22Rv1 (cell line): ENCODE measurements around the gene DYRK2.

Source experiments
- CTCF ChIP-seq: fragments of 450-650 bp; IDR thresholded peaks from 2 replicates; pipeline ENCODE4 v1.5.1; 2017; ENCODE audit warnings: mild to moderate bottlenecking
- ZFX ChIP-seq: fragments of 450-650 bp; IDR thresholded peaks from 2 replicates; pipeline ENCODE4 v1.6.1; 2017; ENCODE audit warnings: antibody characterized with exemption, borderline replicate concordance

GRCh38 chr12:67714648-67715047 is 66.1 kb downstream of the DYRK2 start:
- no peak for TF ChIP-seq CTCF
- TF ChIP-seq ZFX = no peak
